Skeletal muscle tissue (tissue), 4 donors: ENCODE results near the gene C3orf70. TPM values are rescaled to one million over a fixed set of nuclear protein-coding genes. Genes with fewer than 3 reads are reported as not detected.
A peak's percentile ranks its signal among the peaks of the same experiment; 100 is the strongest.

Experiments
- H3K27ac ChIP-seq: one replicate; pipeline ENCODE4 v1.7.0; 2013; ENCODE audit warnings: mild to moderate bottlenecking, low read depth, low read length, inconsistent platforms
- H3K27me3 ChIP-seq, 3 donors: one replicate each; pipeline ENCODE4 v1.7.0; 2013; ENCODE audit warnings: low read length in 3 of 3; ENCODE audit not compliant: control insufficient read depth in 3 of 3, insufficient read depth in 3 of 3
- H3K36me3 ChIP-seq, 3 donors: one replicate each; pipeline ENCODE4 v1.7.0; 2013; ENCODE audit warnings: low read length in 3 of 3; ENCODE audit not compliant: control insufficient read depth in 3 of 3, insufficient read depth in 3 of 3
- H3K4me1 ChIP-seq, 3 donors: one replicate each; pipeline ENCODE4 v1.7.0; 2013; ENCODE audit warnings: low read length in 3 of 3, mild to moderate bottlenecking in 3 of 3; ENCODE audit not compliant: control insufficient read depth in 3 of 3, insufficient read depth in 3 of 3
- H3K4me3 ChIP-seq, 3 donors: one replicate each; pipeline ENCODE4 v1.7.0; 2013; ENCODE audit warnings: low read length in 3 of 3
- H3K9ac ChIP-seq, 3 donors: one replicate each; pipeline ENCODE4 v1.7.0; 2013; ENCODE audit warnings: low read length in 3 of 3, mild to moderate bottlenecking in 3 of 3, moderate library complexity in 2 of 3, low read depth in 1 of 3
- H3K9me3 ChIP-seq, 3 donors: one replicate each; pipeline ENCODE4 v1.7.0; 2013; ENCODE audit warnings: low read length in 3 of 3; ENCODE audit not compliant: control insufficient read depth in 3 of 3
- total RNA-seq: library from RNA; depleted of rRNA; stranded (reverse); fragments of >200 nt; gene quantifications from one replicate; pipeline ENCODE4 v1.2.3, GENCODE V29; 2014
- donor health status: Osteomylitis.

The C3orf70 gene
- total RNA-seq, 1 donor from 2014 or later, result 4.2 TPM

DNA sequence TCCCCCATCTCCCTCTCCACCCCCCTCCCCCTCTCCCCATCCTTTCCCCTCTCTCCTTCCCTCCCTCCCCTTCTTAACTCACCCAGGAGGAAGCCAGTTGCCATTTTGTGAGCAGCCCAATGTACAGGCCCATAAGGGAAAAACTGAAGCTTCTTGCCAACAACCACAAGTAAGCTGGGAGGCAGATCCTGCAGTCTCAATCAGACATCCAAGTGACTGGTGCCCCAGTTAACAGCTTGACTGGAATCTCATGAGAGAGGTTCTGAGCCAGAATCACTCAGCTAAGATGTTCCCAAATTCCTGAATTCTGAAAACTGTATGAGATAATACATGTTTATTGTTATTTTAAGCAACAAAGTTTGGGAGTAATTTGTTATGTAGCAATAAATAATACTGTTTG is 90.7 kb downstream of the C3orf70 start:
- Histone ChIP-seq H3K27me3 (no peaks in the 10 kb centered on the region), H3K27ac (no peak overlapping the region), H3K4me1 (no peaks in the 10 kb centered on the region), H3K4me3 (no peak overlapping the region), H3K9me3 (no peaks in the 10 kb centered on the region), H3K9ac (no peak overlapping the region), H3K36me3 (no peaks in the 10 kb centered on the region)

DNA sequence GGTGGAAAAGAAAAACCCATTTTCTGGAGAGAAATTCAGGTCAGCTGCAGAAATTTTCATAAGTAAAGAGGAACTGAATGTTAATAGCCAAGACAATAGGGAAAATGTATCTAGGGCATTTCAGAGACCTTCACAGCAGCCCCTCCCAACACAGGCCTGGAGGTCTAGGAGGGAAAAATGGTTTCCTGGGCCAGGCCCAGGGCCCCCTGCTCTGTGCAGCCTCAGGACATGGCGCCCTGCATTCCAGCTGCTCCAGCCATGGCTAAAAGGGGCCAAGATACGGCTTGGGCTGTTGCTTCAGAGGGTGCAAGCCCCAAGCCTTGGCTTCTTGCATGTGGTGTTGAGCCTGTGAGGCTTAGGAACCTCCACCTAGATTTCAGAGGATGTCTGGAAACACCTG is 92.2 kb downstream of the C3orf70 start:
- H3K9ac ChIP-seq, result no peak overlapping the region
- no peaks in the 10 kb centered on the region for H3K9me3 ChIP-seq
- no peak overlapping the region for H3K4me3 ChIP-seq
- peaks cover 0 to 3% (median 0%) of the 10 kb centered on the region in 3 donors for H3K36me3 ChIP-seq
- no peak overlapping the region for H3K27ac ChIP-seq
- no peaks in the 10 kb centered on the region for H3K27me3 ChIP-seq
- H3K4me1 ChIP-seq, result no peaks in the 10 kb centered on the region

DNA sequence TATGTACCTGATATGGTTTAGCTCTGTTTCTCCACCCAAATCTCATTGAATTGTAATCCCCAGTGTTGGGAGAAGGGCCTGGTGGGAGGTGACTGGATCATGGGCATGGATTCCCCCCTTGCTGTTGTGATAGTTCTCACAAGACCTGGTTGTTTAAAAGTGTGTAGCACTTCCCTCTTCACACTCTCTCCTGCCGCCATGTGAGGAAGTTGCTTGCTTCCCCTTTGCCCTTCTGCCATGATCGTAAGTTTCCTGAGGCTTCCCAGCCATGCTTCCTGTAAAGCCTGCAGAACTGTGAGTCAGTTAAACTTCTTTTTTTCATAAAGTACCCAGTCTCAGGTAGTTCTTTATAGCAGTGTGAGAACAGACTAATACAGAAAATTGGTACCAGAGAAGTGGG is 93.1 kb downstream of the C3orf70 start:
- Histone ChIP-seq H3K9me3 (no peaks in the 10 kb centered on the region), H3K4me3 (no peak overlapping the region), H3K36me3 (peaks cover 0 to 4% (median 3%) of the 10 kb centered on the region in 3 donors), H3K4me1 (no peaks in the 10 kb centered on the region), H3K9ac (no peak overlapping the region), H3K27me3 (no peaks in the 10 kb centered on the region), H3K27ac (no peak overlapping the region)

DNA sequence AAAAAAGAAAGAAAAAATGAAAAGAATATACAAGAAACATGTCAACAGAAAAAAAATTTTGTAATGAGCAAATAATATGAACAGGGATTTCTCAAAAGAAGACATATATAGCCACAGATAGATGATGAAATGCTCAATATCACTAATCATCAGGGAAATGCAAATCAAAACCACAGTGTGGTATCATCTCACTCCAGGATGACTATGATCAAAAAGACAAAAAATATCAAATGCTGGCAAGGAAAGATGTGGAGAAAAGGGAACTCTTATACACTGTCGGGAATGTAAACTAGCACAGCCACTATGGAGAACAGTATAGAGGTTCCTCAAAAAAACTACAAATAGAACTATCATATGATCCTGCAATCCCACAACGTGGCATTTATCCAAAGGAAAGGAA is 94.1 kb downstream of the C3orf70 start:
- no peak overlapping the region for H3K4me3 ChIP-seq
- H3K9ac ChIP-seq, result no peak overlapping the region
- H3K27ac ChIP-seq, result no peak overlapping the region
- H3K4me1 ChIP-seq, result no peaks in the 10 kb centered on the region
- no peaks in the 10 kb centered on the region for H3K9me3 ChIP-seq
- H3K36me3 ChIP-seq, result peaks cover 4 to 13% (median 9%) of the 10 kb centered on the region in 3 donors
- no peaks in the 10 kb centered on the region for H3K27me3 ChIP-seq

DNA sequence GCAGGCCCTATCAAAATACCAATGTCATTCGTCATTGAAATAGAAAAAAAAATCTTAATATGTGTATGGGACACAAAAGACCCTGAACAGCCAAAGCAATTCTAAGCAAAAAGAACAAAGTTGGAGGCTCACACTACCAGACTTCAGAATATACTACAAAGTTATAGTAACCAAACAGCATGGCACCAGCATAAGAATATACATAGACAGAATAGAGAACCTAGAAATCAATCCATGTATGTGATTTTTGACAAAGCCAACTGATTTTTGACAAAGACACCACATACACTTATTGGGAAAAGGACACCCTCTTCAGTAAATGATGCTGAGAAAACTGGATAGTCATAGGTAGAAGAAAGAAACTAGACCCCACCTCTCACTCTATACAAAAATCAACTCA is 95.0 kb downstream of the C3orf70 start:
- Histone ChIP-seq H3K4me3 (no peak overlapping the region), H3K36me3 (peaks cover 11 to 21% (median 15%) of the 10 kb centered on the region in 3 donors), H3K4me1 (no peaks in the 10 kb centered on the region), H3K27me3 (no peaks in the 10 kb centered on the region), H3K9me3 (no peaks in the 10 kb centered on the region), H3K27ac (no peak overlapping the region), H3K9ac (no peak overlapping the region)

DNA sequence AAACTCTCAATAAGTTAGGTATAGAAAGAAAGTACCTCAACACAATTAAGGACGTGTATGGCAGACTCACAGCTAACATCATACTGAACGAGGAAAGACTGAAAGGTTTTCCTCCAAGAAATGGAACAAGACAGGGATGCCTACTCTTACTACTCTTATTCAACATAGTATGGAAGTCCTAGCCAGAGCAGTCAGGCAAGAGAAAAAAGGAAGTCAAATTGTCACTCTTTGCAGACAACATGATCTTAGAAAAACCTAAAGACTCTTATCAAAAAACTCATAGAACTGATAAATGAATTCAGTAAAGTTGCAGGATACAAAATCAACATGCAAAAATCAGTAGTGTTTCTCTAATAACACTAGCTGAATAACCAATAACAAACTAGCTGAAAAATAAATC is 96.0 kb downstream of the C3orf70 start:
- H3K27me3 ChIP-seq, result no peaks in the 10 kb centered on the region
- no peak overlapping the region for H3K9ac ChIP-seq

DNA sequence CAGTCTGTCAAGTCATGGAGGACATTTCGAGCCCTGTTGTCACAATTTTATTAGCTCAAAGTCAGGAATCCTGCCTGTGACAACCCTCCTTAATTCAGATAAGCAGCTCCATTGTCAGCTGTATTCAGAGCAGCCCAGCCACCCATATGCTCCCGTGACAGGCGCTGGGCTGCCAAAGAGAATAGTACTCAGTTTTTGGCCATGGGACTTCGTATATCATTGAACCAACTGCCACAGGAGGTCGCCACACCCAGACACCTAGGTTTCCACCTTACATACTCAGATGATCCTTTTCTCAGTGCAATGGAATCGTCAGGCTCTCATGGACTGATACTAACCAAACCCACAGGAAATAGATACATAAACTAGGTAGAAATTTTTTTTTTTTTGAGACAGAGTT is 100.2 kb downstream of the C3orf70 start:
- peaks cover 50 to 71% (median 54%) of the 10 kb centered on the region in 3 donors for H3K36me3 ChIP-seq

More for the DNA sequence above, 96.0 kb downstream of the C3orf70 start:
- H3K9me3 ChIP-seq, result no peaks in the 10 kb centered on the region
- no peaks in the 10 kb centered on the region for H3K4me1 ChIP-seq
- no peak overlapping the region for H3K27ac ChIP-seq
- no peak overlapping the region for H3K4me3 ChIP-seq
- H3K36me3 ChIP-seq, result peaks cover 20 to 30% (median 23%) of the 10 kb centered on the region in 3 donors

DNA sequence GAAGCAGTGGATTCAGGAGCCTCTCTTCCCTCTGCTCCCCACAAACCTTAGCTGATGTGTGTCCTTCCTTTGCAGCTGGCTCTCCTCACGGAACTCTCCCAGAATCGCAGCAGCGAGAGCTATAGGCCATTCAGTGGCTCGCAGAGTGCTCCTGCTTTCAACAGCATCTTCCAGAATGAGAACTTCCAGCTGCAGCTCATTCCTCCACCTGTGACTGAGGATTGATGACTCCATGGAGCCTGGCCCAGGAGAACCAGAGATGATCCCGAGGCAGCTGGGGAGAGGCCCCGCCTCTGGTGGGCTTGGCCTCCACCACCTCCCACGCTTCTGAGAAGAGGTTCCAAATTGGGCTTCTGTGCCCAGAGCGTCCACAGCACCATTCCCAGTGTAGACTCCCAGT is 101.1 kb downstream of the C3orf70 start:
- Histone ChIP-seq H3K9me3 (no peaks in the 10 kb centered on the region), H3K9ac (no peak overlapping the region), H3K36me3 (peaks cover 50 to 72% (median 54%) of the 10 kb centered on the region in 3 donors), H3K4me3 (no peak overlapping the region), H3K27ac (no peak overlapping the region), H3K27me3 (no peaks in the 10 kb centered on the region), H3K4me1 (peaks cover 0 to 2% (median 0%) of the 10 kb centered on the region in 3 donors)

More for the DNA sequence above, 100.2 kb downstream of the C3orf70 start:
- Histone ChIP-seq H3K9ac (no peak overlapping the region), H3K9me3 (no peaks in the 10 kb centered on the region), H3K4me3 (no peak overlapping the region), H3K4me1 (no peaks in the 10 kb centered on the region), H3K27me3 (no peaks in the 10 kb centered on the region), H3K27ac (no peak overlapping the region)

DNA sequence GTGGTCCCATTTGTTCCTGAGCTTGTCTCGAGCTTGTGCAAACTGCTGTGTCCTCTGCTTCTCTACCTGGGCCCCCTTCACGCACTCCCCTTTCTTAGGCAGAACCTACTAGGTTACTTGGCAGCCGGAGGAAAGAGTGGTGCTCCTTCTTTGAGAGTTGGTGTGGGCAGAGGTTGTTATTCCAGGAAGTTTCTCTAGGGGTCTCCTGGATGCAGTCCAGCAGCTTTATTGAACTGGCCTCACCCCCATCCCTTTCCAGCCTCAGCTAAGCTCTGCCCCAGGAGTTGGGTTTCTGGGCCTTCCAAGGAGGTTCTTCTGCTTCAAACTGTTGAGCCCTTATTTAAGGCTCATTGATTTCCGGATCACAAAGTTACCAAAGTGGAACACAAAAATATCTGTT is 103.2 kb downstream of the C3orf70 start:
- H3K27me3 ChIP-seq, result no peaks in the 10 kb centered on the region
- H3K36me3 ChIP-seq, result peaks cover 47 to 67% (median 54%) of the 10 kb centered on the region in 3 donors
- H3K27ac ChIP-seq, result no peak overlapping the region
- H3K4me3 ChIP-seq, result no peak overlapping the region
- H3K4me1 ChIP-seq, result peaks cover 4 to 13% (median 8%) of the 10 kb centered on the region in 3 donors
- no peaks in the 10 kb centered on the region for H3K9me3 ChIP-seq
- H3K9ac ChIP-seq, result no peak overlapping the region

DNA sequence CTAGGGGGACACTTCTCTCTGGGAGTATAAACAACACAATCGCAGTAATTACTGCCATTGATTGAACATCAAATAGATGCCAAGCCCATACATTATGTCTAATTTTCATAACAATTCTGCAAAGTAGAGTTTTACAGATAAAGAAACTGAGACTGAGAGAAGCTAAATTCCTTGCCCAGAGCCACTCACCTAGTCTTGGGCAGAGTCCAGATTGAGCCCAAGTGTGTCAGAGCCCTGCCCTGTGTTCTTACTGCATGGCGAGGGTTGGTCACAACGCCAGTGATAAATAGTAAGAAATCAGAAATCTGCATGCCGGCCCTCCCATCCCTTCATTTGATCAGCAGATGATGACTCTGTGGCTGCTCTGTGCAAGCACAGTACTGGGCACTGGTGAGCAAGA is 106.3 kb downstream of the C3orf70 start:
- Histone ChIP-seq H3K36me3 (peaks cover 23 to 43% (median 31%) of the 10 kb centered on the region in 3 donors), H3K27ac (no peak overlapping the region), H3K4me1 (peaks cover 4 to 13% (median 8%) of the 10 kb centered on the region in 3 donors), H3K4me3 (no peak overlapping the region), H3K27me3 (no peaks in the 10 kb centered on the region), H3K9me3 (no peaks in the 10 kb centered on the region), H3K9ac (no peak overlapping the region)

DNA sequence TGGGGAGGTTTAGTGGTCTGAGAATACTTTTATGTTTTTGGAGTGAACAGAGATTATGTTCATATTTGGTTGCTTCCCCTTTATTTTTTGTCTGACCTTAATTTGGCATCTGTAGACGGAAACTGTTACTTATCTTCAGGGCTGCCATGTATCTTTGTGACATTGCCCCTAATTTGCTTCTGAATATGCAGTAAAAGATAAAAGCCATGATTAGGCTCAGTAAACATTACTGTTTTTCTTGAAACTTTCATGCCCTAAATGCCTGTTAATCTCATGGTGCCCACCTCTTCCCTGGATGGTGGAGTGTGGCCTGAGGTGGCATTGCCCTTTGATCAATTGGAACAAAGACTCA is 106.7 kb downstream of the C3orf70 start:
- H3K27ac ChIP-seq, result peak overlapping the region; percentile 42

More for the DNA sequence above, 106.7 kb downstream of the C3orf70 start:
- Histone ChIP-seq H3K27me3 (no peaks in the 10 kb centered on the region), H3K4me3 (no peak overlapping the region), H3K9ac (no peak overlapping the region), H3K4me1 (peaks cover 4 to 13% (median 8%) of the 10 kb centered on the region in 3 donors), H3K9me3 (no peaks in the 10 kb centered on the region), H3K36me3 (peaks cover 23 to 38% (median 27%) of the 10 kb centered on the region in 3 donors)
